Right lobe of liver (tissue), 4 donors: ENCODE data around the gene TBC1D2.

Experiments
- POLR2A ChIP-seq: fragments of 450-650 bp; IDR thresholded peaks from one replicate; pipeline ENCODE4 v1.6.1; 2017; ENCODE audit warnings: antibody characterized with exemption, mild to moderate bottlenecking
- TF ChIP-seq, protein P1 (sequence below), 4 donors: fragments of 200-600 bp in 3 of 4; fragments of 450-650 bp in 1 of 4; IDR thresholded peaks; one replicate each; pipeline versions ENCODE4 v1.5.1 to v1.8.0; 2016 to 2022; ENCODE audit warnings: antibody characterized with exemption in 4 of 4, mild to moderate bottlenecking in 2 of 4
- donor health status: DM: no; HTN: no; CAD: no.
- donor health status: DM: no; HTN: no; CAD: no.
- donor health status: DM: no; HTN: yes; CAD: no.

DNA sequence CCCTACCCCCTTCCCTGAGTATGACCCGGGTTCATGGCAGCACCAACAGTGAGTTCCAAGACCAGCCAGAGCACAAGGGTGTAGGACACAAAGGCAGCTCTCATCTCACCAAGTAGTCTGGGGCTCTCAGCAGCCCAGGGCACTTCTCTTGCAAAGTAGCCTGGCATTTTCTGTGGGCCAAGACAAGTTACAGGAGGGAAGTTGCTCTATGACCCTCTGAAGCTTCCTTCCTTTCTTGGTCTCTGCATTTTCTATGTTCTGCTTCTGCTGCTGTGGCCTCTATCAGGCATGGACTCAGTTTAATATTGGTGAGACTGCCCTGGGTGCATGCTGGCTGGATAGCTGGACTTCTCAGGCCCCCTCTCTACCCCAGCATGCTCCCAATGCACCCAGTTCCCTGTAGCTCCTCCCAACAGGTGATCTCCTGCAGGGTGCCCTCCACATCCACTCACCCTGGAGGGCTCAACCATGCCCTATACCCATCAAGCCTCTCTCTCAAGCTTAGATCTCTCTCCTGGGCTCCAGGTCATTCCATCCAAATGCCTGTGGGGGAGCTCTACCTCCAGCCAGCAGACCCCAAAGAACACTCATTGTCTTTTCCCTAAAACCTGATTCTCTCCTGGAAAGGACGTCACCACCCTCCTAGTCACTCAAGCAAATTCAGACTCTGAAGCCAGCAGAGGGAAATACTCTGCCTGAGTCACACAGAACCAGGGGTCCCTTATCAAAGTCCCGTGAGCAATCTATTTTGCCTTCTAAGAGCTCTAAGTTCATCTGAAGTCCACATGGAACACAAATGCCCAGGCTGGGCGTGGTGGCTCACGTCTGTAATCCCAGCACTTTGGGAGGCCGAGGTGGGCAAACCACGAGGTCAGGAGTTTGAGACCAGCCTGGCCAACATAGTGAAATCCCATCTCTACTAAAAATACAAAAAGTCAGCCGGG is 13.8 kb downstream of the TBC1D2 start:
- TF ChIP-seq POLR2A: no peak
- TF ChIP-seq, protein P1, sequence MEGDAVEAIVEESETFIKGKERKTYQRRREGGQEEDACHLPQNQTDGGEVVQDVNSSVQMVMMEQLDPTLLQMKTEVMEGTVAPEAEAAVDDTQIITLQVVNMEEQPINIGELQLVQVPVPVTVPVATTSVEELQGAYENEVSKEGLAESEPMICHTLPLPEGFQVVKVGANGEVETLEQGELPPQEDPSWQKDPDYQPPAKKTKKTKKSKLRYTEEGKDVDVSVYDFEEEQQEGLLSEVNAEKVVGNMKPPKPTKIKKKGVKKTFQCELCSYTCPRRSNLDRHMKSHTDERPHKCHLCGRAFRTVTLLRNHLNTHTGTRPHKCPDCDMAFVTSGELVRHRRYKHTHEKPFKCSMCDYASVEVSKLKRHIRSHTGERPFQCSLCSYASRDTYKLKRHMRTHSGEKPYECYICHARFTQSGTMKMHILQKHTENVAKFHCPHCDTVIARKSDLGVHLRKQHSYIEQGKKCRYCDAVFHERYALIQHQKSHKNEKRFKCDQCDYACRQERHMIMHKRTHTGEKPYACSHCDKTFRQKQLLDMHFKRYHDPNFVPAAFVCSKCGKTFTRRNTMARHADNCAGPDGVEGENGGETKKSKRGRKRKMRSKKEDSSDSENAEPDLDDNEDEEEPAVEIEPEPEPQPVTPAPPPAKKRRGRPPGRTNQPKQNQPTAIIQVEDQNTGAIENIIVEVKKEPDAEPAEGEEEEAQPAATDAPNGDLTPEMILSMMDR (IDR thresholded peaks at IDR 0.05): no peak
